Measurements from ENCODE around the gene TMIGD2.

TMIGD2 gene

DNA sequence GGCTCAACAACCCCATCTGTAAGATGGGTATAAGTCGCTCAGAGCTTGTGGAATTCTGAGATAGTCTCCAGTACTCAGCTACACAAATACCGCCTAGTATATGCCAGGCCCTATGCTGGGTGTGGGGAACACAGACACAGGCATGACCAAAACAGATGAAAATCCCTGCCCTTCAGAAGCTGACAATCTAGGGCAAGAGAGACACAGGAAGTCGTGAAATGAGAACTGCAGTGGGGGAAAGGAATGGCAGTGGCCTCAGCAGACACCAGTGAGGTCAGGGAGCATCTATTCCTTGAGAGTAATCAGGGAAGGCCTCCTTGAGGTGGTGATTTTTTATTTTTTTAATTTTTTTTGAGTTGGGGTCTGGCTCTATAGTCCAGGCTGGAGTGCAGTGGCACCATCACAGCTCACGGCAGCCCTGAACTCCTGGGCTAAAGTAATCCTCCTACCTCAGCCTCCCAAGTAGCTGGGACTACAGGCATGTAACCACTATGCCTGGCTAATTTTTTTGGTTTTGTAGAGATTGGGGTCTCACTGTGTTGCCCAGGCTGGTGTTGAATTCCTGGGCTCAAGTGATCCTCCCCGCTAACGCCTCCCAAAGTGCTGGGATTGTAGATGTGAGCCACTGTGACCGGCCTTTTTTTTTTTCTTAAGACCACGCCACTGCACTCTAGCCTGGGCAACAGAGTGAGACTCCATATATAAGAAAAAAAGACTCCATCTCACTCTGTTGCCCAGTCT, 3.2 kb downstream of the TMIGD2 start:
- no peak for TF ChIP-seq TCF12 (IDR thresholded peaks at IDR 0.05; ENCODE audit: low read depth)
- TF ChIP-seq CEBPB (IDR thresholded peaks at IDR 0.05) = no peak
- no peak for TF ChIP-seq YY1 (IDR thresholded peaks at IDR 0.05; ENCODE audit: low read depth)
- no peak for TF ChIP-seq FOXM1 (IDR thresholded peaks at IDR 0.05; ENCODE audit: borderline replicate concordance, low read depth)

DNA sequence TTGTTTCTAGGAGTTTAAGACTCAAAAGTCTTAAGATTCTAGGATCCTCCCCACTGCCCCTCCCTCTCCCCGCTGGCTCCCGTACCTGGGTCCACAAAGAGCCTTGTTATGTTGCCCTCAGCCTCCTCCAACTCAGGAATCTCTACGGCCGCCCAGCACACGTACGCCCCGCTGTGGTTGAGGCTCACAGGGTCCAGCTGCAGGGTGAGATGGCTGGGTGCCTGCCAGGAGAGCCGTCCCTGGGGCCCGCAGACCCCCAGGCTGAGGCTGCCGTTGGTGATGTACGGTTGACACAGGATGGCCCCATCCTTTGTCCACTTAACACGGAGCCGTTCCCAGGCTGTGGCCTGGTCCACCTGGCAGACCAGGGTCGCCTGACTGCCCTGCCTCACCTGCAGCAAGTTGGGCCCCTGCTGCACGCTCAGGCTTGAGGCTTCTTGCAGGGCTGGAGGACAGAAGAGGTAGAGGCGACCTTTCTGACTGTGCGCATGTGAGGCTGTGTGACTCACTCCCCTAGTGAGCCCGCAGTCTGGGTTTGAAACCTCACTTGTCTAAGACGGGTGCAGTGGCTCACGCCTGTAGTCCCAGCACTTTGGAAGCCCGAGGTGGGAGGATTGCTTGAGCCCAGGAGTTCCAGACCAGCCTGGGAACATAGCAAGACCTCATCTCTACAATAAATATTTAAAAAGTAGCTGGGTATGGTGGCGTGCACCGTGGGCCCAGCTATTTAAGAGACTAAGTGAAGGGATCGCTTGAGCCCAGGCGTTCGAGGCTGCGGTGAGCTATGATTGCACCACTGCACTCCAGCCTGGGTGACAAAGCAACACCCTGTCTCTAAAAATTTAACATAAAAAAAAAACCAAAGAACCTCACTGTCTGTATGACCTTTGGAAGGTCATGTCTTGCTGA, 4.0 kb downstream of the TMIGD2 start:
- TF ChIP-seq, protein P1, sequence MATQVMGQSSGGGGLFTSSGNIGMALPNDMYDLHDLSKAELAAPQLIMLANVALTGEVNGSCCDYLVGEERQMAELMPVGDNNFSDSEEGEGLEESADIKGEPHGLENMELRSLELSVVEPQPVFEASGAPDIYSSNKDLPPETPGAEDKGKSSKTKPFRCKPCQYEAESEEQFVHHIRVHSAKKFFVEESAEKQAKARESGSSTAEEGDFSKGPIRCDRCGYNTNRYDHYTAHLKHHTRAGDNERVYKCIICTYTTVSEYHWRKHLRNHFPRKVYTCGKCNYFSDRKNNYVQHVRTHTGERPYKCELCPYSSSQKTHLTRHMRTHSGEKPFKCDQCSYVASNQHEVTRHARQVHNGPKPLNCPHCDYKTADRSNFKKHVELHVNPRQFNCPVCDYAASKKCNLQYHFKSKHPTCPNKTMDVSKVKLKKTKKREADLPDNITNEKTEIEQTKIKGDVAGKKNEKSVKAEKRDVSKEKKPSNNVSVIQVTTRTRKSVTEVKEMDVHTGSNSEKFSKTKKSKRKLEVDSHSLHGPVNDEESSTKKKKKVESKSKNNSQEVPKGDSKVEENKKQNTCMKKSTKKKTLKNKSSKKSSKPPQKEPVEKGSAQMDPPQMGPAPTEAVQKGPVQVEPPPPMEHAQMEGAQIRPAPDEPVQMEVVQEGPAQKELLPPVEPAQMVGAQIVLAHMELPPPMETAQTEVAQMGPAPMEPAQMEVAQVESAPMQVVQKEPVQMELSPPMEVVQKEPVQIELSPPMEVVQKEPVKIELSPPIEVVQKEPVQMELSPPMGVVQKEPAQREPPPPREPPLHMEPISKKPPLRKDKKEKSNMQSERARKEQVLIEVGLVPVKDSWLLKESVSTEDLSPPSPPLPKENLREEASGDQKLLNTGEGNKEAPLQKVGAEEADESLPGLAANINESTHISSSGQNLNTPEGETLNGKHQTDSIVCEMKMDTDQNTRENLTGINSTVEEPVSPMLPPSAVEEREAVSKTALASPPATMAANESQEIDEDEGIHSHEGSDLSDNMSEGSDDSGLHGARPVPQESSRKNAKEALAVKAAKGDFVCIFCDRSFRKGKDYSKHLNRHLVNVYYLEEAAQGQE (IDR thresholded peaks at IDR 0.05; ENCODE audit: low read depth) = no peak
- TF ChIP-seq TAF1 (IDR thresholded peaks at IDR 0.05; ENCODE audit: low read depth) (no peak), TCF12 (IDR thresholded peaks at IDR 0.05; ENCODE audit: low read depth) (no peak)

DNA sequence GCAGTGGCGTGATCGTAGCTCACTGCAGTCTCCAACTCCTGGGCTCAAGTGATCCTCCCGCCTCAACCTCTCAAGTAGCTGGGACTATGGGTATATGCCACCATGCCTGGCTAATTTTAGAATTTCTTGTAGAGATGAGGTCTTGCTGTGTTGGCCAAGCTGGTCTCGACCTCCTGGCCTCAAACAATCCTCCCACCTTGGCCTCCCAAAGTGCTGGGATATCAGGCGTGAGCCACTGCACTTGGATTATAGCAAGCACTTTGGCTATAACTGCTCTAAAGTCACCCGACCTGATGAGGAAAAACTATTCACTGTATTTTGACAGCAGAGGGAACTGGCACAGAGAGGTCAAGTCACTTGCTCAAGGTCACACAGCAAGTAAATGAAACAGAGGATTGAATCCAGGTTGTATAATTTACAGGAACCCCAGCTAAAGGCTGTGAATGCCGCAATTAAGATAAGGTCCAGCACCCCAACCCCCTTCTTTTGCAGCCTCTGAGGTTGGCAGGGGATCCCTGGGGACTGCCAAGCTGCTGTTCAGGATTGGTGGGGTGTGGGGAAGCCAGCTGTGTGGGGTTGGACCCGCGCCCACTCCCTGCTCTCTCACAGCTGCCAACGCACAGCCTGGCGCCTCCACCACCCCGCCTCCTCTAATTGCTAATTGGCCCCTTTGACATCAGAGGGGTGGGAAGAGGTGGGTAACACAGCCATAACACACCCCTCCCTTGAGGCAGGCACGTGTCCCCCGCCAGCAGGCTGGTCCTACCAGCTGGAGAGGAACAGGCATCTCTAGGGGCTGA, 6.0 kb downstream of the TMIGD2 start:
- TF ChIP-seq NFIC (IDR thresholded peaks at IDR 0.05) (peak; percentile 72), CREB1 (IDR thresholded peaks at IDR 0.05; ENCODE audit: low read depth) (no peak), TEAD4 (IDR thresholded peaks at IDR 0.05) (no peak), ZBTB7A (IDR thresholded peaks at IDR 0.05; ENCODE audit: low read depth) (no peak), CEBPB (IDR thresholded peaks at IDR 0.05) (no peak), YY1 (IDR thresholded peaks at IDR 0.05; ENCODE audit: low read depth) (no peak), EP300 (IDR thresholded peaks at IDR 0.05; ENCODE audit: borderline replicate concordance) (no peak), RAD21 (IDR thresholded peaks at IDR 0.05; ENCODE audit: low read depth) (no peak), FOXM1 (IDR thresholded peaks at IDR 0.05; ENCODE audit: borderline replicate concordance, low read depth) (no peak), EGR1 (IDR thresholded peaks at IDR 0.05) (no peak; the same call in 1 of the 2 replicates), TAF1 (IDR thresholded peaks at IDR 0.05; ENCODE audit: low read depth) (no peak), TCF12 (IDR thresholded peaks at IDR 0.05; ENCODE audit: low read depth) (no peak)
- TF ChIP-seq, protein P1 (IDR thresholded peaks at IDR 0.05; ENCODE audit: low read depth) = no peak
- TF ChIP-seq, protein P2, sequence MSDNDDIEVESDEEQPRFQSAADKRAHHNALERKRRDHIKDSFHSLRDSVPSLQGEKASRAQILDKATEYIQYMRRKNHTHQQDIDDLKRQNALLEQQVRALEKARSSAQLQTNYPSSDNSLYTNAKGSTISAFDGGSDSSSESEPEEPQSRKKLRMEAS (IDR thresholded peaks at IDR 0.05) = peak; percentile 68
- TF ChIP-seq, protein P3, sequence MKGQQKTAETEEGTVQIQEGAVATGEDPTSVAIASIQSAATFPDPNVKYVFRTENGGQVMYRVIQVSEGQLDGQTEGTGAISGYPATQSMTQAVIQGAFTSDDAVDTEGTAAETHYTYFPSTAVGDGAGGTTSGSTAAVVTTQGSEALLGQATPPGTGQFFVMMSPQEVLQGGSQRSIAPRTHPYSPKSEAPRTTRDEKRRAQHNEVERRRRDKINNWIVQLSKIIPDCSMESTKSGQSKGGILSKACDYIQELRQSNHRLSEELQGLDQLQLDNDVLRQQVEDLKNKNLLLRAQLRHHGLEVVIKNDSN (IDR thresholded peaks at IDR 0.05) = peak; percentile 81

DNA sequence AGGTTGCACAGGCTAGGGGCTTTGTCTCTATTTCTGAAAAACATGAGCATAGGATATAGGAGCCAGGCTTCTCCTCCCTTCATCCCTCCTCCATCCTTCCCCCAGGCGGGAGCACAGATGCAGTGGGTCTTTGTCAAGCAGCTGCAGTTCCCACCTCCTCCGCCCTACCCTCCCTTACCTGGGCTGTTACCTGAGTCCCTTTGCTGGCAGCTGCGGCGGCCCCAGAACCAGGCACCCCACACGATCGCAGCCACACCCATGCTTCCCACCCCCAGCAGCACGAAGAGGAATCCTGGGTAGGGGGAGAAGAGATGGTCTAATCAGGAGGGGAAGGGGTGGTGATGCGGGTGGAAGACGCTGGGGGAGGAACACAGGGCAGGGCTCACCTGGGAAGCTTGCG, 7.8 kb downstream of the TMIGD2 start:
- TF ChIP-seq EGR1 (IDR thresholded peaks at IDR 0.05) = no peak
- TF ChIP-seq NFIC (IDR thresholded peaks at IDR 0.05) = no peak
- TF ChIP-seq RAD21 (IDR thresholded peaks at IDR 0.05; ENCODE audit: low read depth) = no peak
- no peak for TF ChIP-seq CEBPB (IDR thresholded peaks at IDR 0.05)
- TF ChIP-seq, protein P3 (IDR thresholded peaks at IDR 0.05) = no peak
- no peak for TF ChIP-seq CREB1 (IDR thresholded peaks at IDR 0.05; ENCODE audit: low read depth)
- no peak for TF ChIP-seq FOXM1 (IDR thresholded peaks at IDR 0.05; ENCODE audit: borderline replicate concordance, low read depth)
- TF ChIP-seq TAF1 (IDR thresholded peaks at IDR 0.05; ENCODE audit: low read depth) = no peak
- no peak for TF ChIP-seq ZBTB7A (IDR thresholded peaks at IDR 0.05; ENCODE audit: low read depth)
- TF ChIP-seq TEAD4 (IDR thresholded peaks at IDR 0.05) = no peak
- no peak for TF ChIP-seq EP300 (IDR thresholded peaks at IDR 0.05; ENCODE audit: borderline replicate concordance)
- TF ChIP-seq, protein P1 (IDR thresholded peaks at IDR 0.05; ENCODE audit: low read depth) = no peak
- no peak for TF ChIP-seq YY1 (IDR thresholded peaks at IDR 0.05; ENCODE audit: low read depth)
- TF ChIP-seq TCF12 (IDR thresholded peaks at IDR 0.05; ENCODE audit: low read depth) = no peak
- TF ChIP-seq, protein P2 (IDR thresholded peaks at IDR 0.05) = no peak

Data from Ishikawa (cell line).